ENCODE data around the gene PRKAR2A. TPM values are rescaled to one million over a fixed set of nuclear protein-coding genes. Genes with fewer than 3 reads are reported as not detected.

The PRKAR2A gene
- total RNA-seq, 1 donor from 2014 or later = 75.5 TPM

GRCh38 chr3:48716982-48717746 is 130.5 kb downstream of the PRKAR2A start, which contains the start of gene IP6K2:
TSS of gene IP6K2 (minus strand) at chr3:48717221. CDS start at chr3:48695291, 21,930 bp downstream.
- H3K27me3 Mint-ChIP-seq (ENCODE audit: low read depth) = no peaks in the 10 kb centered on the region
- H3K4me3 Mint-ChIP-seq (ENCODE audit: unreplicated experiment) = peak within 1 kb of the TSS; percentile 95
- H3K4me1 Mint-ChIP-seq (ENCODE audit: low read depth) = peaks cover 37% of the 10 kb centered on the region
- peak; percentile 100 for DNase-seq (ENCODE audit: low spot score)
- H3K36me3 Mint-ChIP-seq (ENCODE audit: low read depth) = peaks cover 1% of the 10 kb centered on the region
- TF ChIP-seq CTCF (IDR thresholded peaks at IDR 0.05) = no peak
- H3K27ac Mint-ChIP-seq (ENCODE audit: unreplicated experiment) = peak within 1 kb of the TSS; percentile 97
- H3K9me3 Mint-ChIP-seq (ENCODE audit: low read depth) = no peaks in the 10 kb centered on the region

- Mint-ChIP-seq H3K4me1 (ENCODE audit: low read depth) (peaks cover 41% of the 10 kb centered on the region), H3K9me3 (ENCODE audit: low read depth) (no peaks in the 10 kb centered on the region), H3K36me3 (ENCODE audit: low read depth) (peaks cover 4% of the 10 kb centered on the region), H3K27me3 (ENCODE audit: low read depth) (no peaks in the 10 kb centered on the region), H3K4me3 (ENCODE audit: unreplicated experiment) (peak overlapping the region; percentile 95), H3K27ac (ENCODE audit: unreplicated experiment) (peak overlapping the region; percentile 97)
- no peak for DNase-seq (ENCODE audit: low spot score)
- TF ChIP-seq CTCF (IDR thresholded peaks at IDR 0.05) = no peak
Measured at GRCh38 chr3:48716508-48716981, 131.1 kb downstream of the PRKAR2A start.

GRCh38 chr3:48715174-48715800 is 132.4 kb downstream of the PRKAR2A start:
- Mint-ChIP-seq H3K27ac (ENCODE audit: unreplicated experiment) (peak overlapping the region; percentile 97), H3K36me3 (ENCODE audit: low read depth) (peaks cover 4% of the 10 kb centered on the region), H3K4me1 (ENCODE audit: low read depth) (peaks cover 46% of the 10 kb centered on the region), H3K9me3 (ENCODE audit: low read depth) (no peaks in the 10 kb centered on the region), H3K4me3 (ENCODE audit: unreplicated experiment) (peak overlapping the region; percentile 95), H3K27me3 (ENCODE audit: low read depth) (no peaks in the 10 kb centered on the region)
- no peak for TF ChIP-seq CTCF (IDR thresholded peaks at IDR 0.05)
- no peak for DNase-seq (ENCODE audit: low spot score)

- Mint-ChIP-seq H3K27ac (ENCODE audit: unreplicated experiment) (peak overlapping the region; percentile 42), H3K9me3 (ENCODE audit: low read depth) (no peaks in the 10 kb centered on the region), H3K4me1 (ENCODE audit: low read depth) (peaks cover 57% of the 10 kb centered on the region), H3K4me3 (ENCODE audit: unreplicated experiment) (no peak overlapping the region), H3K36me3 (ENCODE audit: low read depth) (peaks cover 8% of the 10 kb centered on the region), H3K27me3 (ENCODE audit: low read depth) (no peaks in the 10 kb centered on the region)
- TF ChIP-seq CTCF (IDR thresholded peaks at IDR 0.05) = no peak
- DNase-seq (ENCODE audit: low spot score) = no peak
Measured at GRCh38 chr3:48711727-48712126, 135.9 kb downstream of the PRKAR2A start.

GRCh38 chr3:48709051-48709461 is 138.6 kb downstream of the PRKAR2A start:
- no peak overlapping the region for H3K4me3 Mint-ChIP-seq (ENCODE audit: unreplicated experiment)

More at GRCh38 chr3:48709051-48709461, 138.6 kb downstream of the PRKAR2A start:
- Mint-ChIP-seq H3K4me1 (ENCODE audit: low read depth) (peaks cover 40% of the 10 kb centered on the region), H3K36me3 (ENCODE audit: low read depth) (peaks cover 8% of the 10 kb centered on the region), H3K9me3 (ENCODE audit: low read depth) (no peaks in the 10 kb centered on the region), H3K27me3 (ENCODE audit: low read depth) (no peaks in the 10 kb centered on the region), H3K27ac (ENCODE audit: unreplicated experiment) (peak overlapping the region; percentile 83)
- no peak for TF ChIP-seq CTCF (IDR thresholded peaks at IDR 0.05)
- DNase-seq (ENCODE audit: low spot score) = no peak

Measured in chondrocyte (in vitro differentiated cells).